ENCODE data around the gene INPP5E.

- no peak for TF ChIP-seq CTCF (IDR thresholded peaks at IDR 0.05; ENCODE audit: low read length)
- TF ChIP-seq EZH2 (IDR thresholded peaks at IDR 0.05; ENCODE audit: borderline replicate concordance, low read length): no peak
These were observed 35.5 kb downstream of the INPP5E start for GRCh38 chr9:136403915-136404800.
